Hypothalamus (tissue), 51 donors: ENCODE data around the gene MAP2K3.

Source experiments
- DNase-seq, 51 donors: peaks; one replicate each; lab custom pipeline; 2025; lab: John Stamatoyannopoulos, UW

The MAP2K3 gene

GRCh38 chr17:21360048-21360447 is 75.5 kb downstream of the MAP2K3 start:
- no peak for DNase-seq

- no peak for DNase-seq
Observed at GRCh38 chr17:21361020-21361809, 76.7 kb downstream of the MAP2K3 start.

DNA sequence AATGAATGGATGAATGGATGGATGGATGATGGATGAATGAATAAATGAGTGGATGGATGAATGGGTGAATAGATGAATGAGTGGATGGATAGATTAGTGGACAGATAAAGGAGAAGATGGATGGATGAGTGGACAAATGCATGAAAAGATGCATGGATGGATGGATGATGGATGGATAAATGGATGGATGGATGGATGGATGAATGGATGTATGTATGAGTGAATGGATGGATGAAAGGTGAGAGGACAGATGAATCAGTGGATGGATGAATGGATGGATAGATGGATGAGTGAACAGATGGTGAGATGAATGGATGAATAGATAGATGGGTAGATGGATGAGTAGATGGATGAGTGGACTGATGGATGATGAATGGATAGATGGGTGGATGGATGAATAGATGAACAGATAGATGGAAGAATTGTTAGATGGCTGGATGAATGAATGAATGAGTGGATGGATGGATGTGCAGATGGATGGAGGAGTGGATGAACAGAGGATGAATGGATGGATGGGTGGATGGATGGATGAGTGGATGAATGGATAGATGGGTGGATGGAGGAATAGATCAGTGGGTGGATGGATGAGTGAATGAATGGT is 77.9 kb downstream of the MAP2K3 start:
- no peak for DNase-seq

DNA sequence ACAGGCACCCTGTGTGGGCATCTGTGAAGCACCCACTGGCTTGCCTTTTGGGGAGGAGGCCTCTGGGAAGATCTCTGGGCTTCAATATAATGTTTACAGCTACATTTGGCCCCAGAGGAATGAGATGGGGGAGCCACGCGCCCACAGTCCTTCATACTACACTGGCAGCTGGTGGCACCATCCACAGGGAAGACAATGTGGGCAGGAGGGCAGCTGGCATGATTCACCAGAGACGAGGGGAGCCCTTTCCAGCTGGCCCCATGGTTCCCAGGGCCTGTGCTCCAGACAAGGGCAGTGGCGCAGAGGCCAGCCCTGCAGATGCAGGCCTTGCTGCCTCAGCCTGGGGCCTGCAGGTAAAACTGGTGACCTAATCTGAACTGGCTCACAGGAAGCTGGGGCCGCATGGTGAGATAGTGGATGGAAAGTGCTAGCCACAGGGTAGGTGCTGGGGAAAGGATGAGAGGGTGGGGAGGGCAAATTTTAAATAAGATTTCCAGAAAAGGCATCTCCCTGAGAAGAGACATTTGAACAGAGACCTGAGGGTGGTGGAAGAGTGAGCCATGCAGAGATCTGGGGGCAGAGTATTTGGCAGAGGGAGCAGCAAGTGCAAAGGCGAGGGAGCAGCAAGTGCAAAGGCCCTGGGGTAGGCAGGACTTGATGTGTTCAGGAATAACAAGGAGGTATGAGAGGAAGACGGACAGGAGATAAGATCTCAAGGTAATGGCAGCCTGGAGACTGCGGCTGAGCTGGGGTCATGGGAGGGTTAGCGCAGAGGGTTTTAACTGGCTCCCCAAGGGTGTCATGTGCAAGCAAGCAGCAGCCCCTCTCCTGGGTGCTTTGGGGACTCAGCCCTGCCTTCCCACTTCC is 79.5 kb downstream of the MAP2K3 start:
- DNase-seq, result no peak
